Breast epithelium (tissue), 4 donors: ENCODE results near the gene HNRNPAB. TPM values are rescaled to one million over a fixed set of nuclear protein-coding genes. Genes with fewer than 3 reads are reported as not detected.
"Not testable (repeated sequence)": the region's sequence is repeated elsewhere in the genome, so short reads cannot be mapped to it uniquely, and the experiment has no call there.

Experiments
- DNase-seq, 2 donors: peaks; one replicate each; pipeline ENCODE4 v3.0.0-alpha.2; 2019; ENCODE audit warnings: low spot score in 2 of 2
- H3K27ac ChIP-seq, 2 donors: fragments of 200-600 bp; sonication (generic) in 1 of 2; one replicate each; pipeline ENCODE4 v1.5.1; 2016 to 2019; ENCODE audit warnings: mild to moderate bottlenecking in 1 of 2
- H3K27me3 ChIP-seq, 2 donors: fragments of 200-600 bp; sonication (generic) in 1 of 2; one replicate each; pipeline versions ENCODE4 v1.5.1 to v1.6.0; 2017 to 2019; ENCODE audit warnings: control low read depth in 1 of 2, mild to moderate bottlenecking in 1 of 2
- H3K36me3 ChIP-seq: fragments of 200-600 bp; one replicate; pipeline ENCODE4 v1.5.1; 2019
- H3K4me1 ChIP-seq, 2 donors: fragments of 200-600 bp; sonication (generic); one replicate each; pipeline ENCODE4 v1.5.1; 2016 to 2019; ENCODE audit warnings: control low read depth in 1 of 2
- H3K4me3 ChIP-seq, 3 donors: fragments of 200-600 bp; sonication (generic); 1 replicate in 2 of 3; 2 replicates in 1 of 3; pipeline ENCODE4 v1.5.1; 2016 to 2019; ENCODE audit warnings: mild to moderate bottlenecking in 3 of 3, moderate library complexity in 2 of 3
- H3K9me3 ChIP-seq, 2 donors: fragments of 200-600 bp; sonication (generic) in 1 of 2; one replicate each; pipeline ENCODE4 v1.5.1; 2016 to 2019; ENCODE audit warnings: control low read depth in 1 of 2
- POLR2A ChIP-seq: fragments of 450-650 bp; IDR thresholded peaks from one replicate; pipeline ENCODE4 v1.6.1; 2016; ENCODE audit warnings: antibody characterized with exemption, mild to moderate bottlenecking, moderate library complexity
- POLR2AphosphoS5 ChIP-seq, 3 donors: sonication (generic); formaldehyde crosslinking; IDR thresholded peaks; one replicate each; pipeline ENCODE4 v1.6.1; 2017; ENCODE audit warnings: antibody characterized with exemption in 3 of 3
- intact Hi-C: fragments of 100-400 bp; cut with DNase I; formaldehyde crosslinking; loops from one replicate; pipeline ENCODE4 v1.15.1; 2023; ENCODE audit warnings: low total_unique reads
- total RNA-seq, 3 donors: library from RNA; depleted of rRNA; stranded (reverse); fragments of >200 nt; gene quantifications; one replicate each; pipeline ENCODE4 v1.1.0, GENCODE V29; 2016
- TF ChIP-seq, protein P1 (sequence below), 3 donors: fragments of 450-650 bp; IDR thresholded peaks; one replicate each; pipeline ENCODE4 v1.5.1; 2016 to 2017; ENCODE audit warnings: antibody characterized with exemption in 3 of 3, mild to moderate bottlenecking in 3 of 3, moderate library complexity in 3 of 3

The HNRNPAB gene
- total RNA-seq, 3 donors from 2014 or later: 56.3 to 90.5 (median 68.9) TPM

GRCh38 chr5:178228609-178229008 is 24.3 kb downstream of the HNRNPAB start:
- TF ChIP-seq POLR2AphosphoS5 (IDR thresholded peaks at IDR 0.05) (no peak), POLR2A (no peak)
- TF ChIP-seq, protein P1, sequence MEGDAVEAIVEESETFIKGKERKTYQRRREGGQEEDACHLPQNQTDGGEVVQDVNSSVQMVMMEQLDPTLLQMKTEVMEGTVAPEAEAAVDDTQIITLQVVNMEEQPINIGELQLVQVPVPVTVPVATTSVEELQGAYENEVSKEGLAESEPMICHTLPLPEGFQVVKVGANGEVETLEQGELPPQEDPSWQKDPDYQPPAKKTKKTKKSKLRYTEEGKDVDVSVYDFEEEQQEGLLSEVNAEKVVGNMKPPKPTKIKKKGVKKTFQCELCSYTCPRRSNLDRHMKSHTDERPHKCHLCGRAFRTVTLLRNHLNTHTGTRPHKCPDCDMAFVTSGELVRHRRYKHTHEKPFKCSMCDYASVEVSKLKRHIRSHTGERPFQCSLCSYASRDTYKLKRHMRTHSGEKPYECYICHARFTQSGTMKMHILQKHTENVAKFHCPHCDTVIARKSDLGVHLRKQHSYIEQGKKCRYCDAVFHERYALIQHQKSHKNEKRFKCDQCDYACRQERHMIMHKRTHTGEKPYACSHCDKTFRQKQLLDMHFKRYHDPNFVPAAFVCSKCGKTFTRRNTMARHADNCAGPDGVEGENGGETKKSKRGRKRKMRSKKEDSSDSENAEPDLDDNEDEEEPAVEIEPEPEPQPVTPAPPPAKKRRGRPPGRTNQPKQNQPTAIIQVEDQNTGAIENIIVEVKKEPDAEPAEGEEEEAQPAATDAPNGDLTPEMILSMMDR (IDR thresholded peaks at IDR 0.05): no peak
- Histone ChIP-seq H3K4me3 (no peak overlapping the region), H3K27ac (no peak overlapping the region), H3K36me3 (peaks cover 5% of the 10 kb centered on the region), H3K9me3 (no peaks in the 10 kb centered on the region), H3K4me1 (peaks cover 8 to 9% of the 10 kb centered on the region in 2 donors), H3K27me3 (no peaks in the 10 kb centered on the region)
- intact Hi-C loops: no loop called here
- DNase-seq: no peak

GRCh38 chr5:178229111-178229510 is 24.8 kb downstream of the HNRNPAB start:
- H3K36me3 ChIP-seq, H3K9me3 ChIP-seq, H3K27me3 ChIP-seq, intact Hi-C loops, H3K27ac ChIP-seq, H3K4me1 ChIP-seq, DNase-seq, H3K4me3 ChIP-seq: not testable (repeated sequence)

DNA sequence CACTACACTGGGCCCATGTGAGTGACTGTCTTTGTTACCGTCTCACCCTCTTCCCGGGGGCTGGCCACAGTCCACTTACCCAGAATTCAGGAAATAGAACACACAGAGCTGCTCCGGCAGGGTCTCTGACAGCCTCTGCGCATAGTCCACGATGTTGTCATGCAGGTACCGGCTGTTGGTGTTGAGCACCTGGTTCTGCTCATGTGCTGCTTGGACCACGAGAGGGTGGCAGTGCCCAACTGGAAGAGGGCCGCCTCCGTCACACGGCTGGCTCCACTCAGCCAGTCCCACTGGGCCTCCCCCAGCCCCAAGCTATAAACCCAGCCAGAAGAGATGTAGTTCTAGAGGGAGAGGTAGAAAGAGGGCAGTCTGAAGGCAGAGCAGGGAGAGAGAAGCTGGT is 25.5 kb downstream of the HNRNPAB start:
- Histone ChIP-seq H3K9me3 (no peaks in the 10 kb centered on the region), H3K27me3 (no peaks in the 10 kb centered on the region), H3K36me3 (peaks cover 5% of the 10 kb centered on the region), H3K4me3 (no peak overlapping the region), H3K4me1 (peaks cover 8 to 9% of the 10 kb centered on the region in 2 donors), H3K27ac (no peak overlapping the region)
- no peak for TF ChIP-seq POLR2A
- TF ChIP-seq, protein P1 (IDR thresholded peaks at IDR 0.05): no peak
- TF ChIP-seq POLR2AphosphoS5 (IDR thresholded peaks at IDR 0.05): no peak
- no peak for DNase-seq
- intact Hi-C loops: no loop called here

DNA sequence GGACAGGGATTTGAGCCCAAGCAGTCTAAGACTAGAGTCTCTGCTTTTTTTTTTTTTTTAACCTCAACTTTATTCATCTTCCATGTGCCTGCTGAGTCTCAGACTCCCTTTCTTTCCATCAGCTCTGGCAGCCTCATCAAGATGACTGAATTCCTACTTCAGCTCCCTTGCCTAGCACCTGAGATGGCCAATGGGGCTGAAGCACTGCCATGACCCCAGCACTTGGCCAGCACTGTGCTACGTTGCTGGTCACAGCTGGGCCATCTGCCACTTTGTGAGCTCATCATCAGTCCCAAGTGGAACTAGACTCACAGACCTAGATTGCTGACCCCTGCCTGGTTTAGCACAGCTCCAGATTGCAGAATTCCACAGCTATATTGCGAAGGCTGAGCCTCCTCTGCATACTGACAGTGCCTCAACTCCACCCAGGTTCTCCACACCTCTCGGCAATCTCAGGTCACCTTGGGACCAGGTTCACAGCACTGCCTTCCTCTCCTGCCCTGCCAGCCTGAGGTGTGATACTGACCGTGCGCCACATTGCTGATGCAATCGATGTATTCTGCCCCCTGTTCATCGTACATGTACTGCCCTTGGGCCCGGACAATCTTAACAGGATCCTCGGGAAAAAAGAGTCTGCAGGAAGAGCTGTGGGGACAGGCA is 26.7 kb downstream of the HNRNPAB start:
- intact Hi-C loops: no loop called here

DNA sequence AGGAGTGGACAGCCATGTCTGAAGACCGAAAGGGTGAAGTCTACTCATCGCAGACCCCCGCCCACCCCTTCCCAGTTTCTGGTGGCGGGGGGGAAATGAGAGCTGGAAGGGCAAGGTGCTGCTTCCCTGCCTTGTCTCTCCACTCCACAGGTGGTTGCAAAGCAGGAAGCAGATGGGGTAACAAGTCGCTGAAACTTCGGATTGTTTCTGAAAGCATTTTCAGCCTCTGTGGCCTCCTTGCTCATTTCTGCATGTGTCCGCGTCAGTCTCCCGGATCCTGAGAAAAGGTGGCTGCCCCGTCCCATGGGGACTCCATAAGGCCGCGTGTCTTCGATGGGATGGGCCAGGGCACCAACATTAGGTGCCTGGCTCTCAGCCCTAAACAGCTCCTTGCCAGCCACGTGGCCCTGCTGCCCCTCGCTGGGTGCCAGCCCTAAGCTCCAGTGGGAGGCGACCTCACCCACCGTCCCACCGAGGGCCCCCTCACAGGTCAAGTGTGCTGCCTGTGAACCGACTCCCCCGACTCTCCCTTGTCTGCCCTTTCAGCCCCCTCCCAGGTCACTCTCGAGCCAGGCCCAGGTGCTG is 27.3 kb downstream of the HNRNPAB start:
- peaks cover 5% of the 10 kb centered on the region for H3K36me3 ChIP-seq
- peaks cover 12 to 14% of the 10 kb centered on the region in 2 donors for H3K4me1 ChIP-seq
- TF ChIP-seq, protein P1 (IDR thresholded peaks at IDR 0.05): no peak
- TF ChIP-seq POLR2AphosphoS5 (IDR thresholded peaks at IDR 0.05): no peak
- no peak for TF ChIP-seq POLR2A
- peak overlapping the region; percentile 82 to 96 (median 92) for H3K4me3 ChIP-seq
- H3K9me3 ChIP-seq: no peaks in the 10 kb centered on the region
- H3K27me3 ChIP-seq: no peaks in the 10 kb centered on the region
- DNase-seq: no peak
- H3K27ac ChIP-seq: peak overlapping the region; percentile 94 to 95
- intact Hi-C loops: no loop called here

More for the DNA sequence above, 26.7 kb downstream of the HNRNPAB start:
- TF ChIP-seq POLR2AphosphoS5 (IDR thresholded peaks at IDR 0.05) (peak in 1 of 3 donors; percentile 16), POLR2A (no peak)
- TF ChIP-seq, protein P1 (IDR thresholded peaks at IDR 0.05): no peak
- no peaks in the 10 kb centered on the region for H3K9me3 ChIP-seq
- peaks cover 5% of the 10 kb centered on the region for H3K36me3 ChIP-seq
- no peaks in the 10 kb centered on the region for H3K27me3 ChIP-seq
- no peak for DNase-seq
- H3K4me1 ChIP-seq: peaks cover 8 to 9% of the 10 kb centered on the region in 2 donors
- H3K27ac ChIP-seq: peak overlapping the region; percentile 94 to 95
- H3K4me3 ChIP-seq: peak overlapping the region; percentile 82 to 96 (median 92)
